HepG2 (cell line): ENCODE results near the gene SLIT3. TPM values are rescaled to one million over a fixed set of nuclear protein-coding genes. Genes with fewer than 3 reads are reported as not detected.

Experiments used
- ATAC-seq: fragments of 200-7000 bp; cut with Tn5 transposase; 3 replicates; pipeline ENCODE4 v1.9.1; 2020; ENCODE audit warnings: mild to moderate bottlenecking, moderate library complexity
- BruUV-seq: library from RNA; stranded (reverse); fragments of 400-500 nt; replicated peaks from 2 replicates; lab custom pipeline; 2021; lab: Mats Ljungman, UMichigan
- CTCF ChIA-PET: fragments of 300-600 bp; formaldehyde crosslinking; extraction: SDS; loops from one replicate; lab custom pipeline; 2021; ENCODE audit warnings: low total read pairs, inconsistent platforms, low intra/inter-chr PET ratio; lab: Yijun Ruan, JAX
- POLR2A ChIA-PET: fragments of 350-600 bp; sonication (Branson Sonifier 250); formaldehyde crosslinking; loops from one replicate; lab custom pipeline; 2020; ENCODE audit warnings: antibody characterized with exemption, inconsistent platforms; lab: Yijun Ruan, JAX
- DNase-seq: peaks from one replicate; pipeline ENCODE4 v3.0.0-alpha.2; 2015; ENCODE audit warnings: low spot score
- FAIRE-seq: peaks from 3 replicates; lab custom pipeline; 2011; peaks lifted over from hg19 to GRCh38; lab: Jason Lieb, UNC
- H2AFZ ChIP-seq: one replicate; pipeline ENCODE4 v1.6.1; 2011; ENCODE audit warnings: low read length, inconsistent platforms
- H3K27ac ChIP-seq: fragments of 300-600 bp; 3 replicates; pipeline ENCODE4 v1.8.0; 2011; ENCODE audit warnings: mixed run types, mild to moderate bottlenecking, mixed read lengths, low read length, inconsistent platforms; ENCODE audit not compliant: insufficient read depth; ENCODE audit errors: extremely low read length
- H3K27me3 ChIP-seq, 2 experiments: fragments of 200-600 bp in 1 of 2; 2 replicates in 1 of 2; 3 replicates in 1 of 2; pipeline versions ENCODE4 v1.6.0 to v1.8.0; 2011; ENCODE audit warnings: low read length in 2 of 2, mild to moderate bottlenecking in 2 of 2, moderate library complexity in 2 of 2, inconsistent platforms in 1 of 2; ENCODE audit not compliant: insufficient read depth in 2 of 2, control insufficient read depth in 1 of 2
- H3K36me3 ChIP-seq, 2 experiments: fragments of 200-600 bp in 1 of 2; replicated peaks in 1 of 2; 2 replicates in 1 of 2; 3 replicates in 1 of 2; pipeline versions ENCODE4 v1.5.1 to v1.8.0; 2011; ENCODE audit warnings: low read length in 2 of 2, inconsistent platforms in 1 of 2; ENCODE audit not compliant: insufficient read depth in 2 of 2, control insufficient read depth in 1 of 2
- H3K4me1 ChIP-seq: 2 replicates; pipeline ENCODE4 v1.5.1; 2012; ENCODE audit warnings: low read length, inconsistent platforms; ENCODE audit not compliant: insufficient read depth
- H3K4me2 ChIP-seq: 2 replicates; pipeline ENCODE4 v1.6.0; 2011; ENCODE audit warnings: low read depth, low read length, inconsistent platforms
- H3K4me3 ChIP-seq, 3 experiments: fragments of 200-600 bp in 1 of 3; sonication (generic), shearing (Covaris generic) in 1 of 3; replicated peaks in 1 of 3; 2 replicates each; pipeline ENCODE4 v1.5.1; 2011 to 2016; ENCODE audit warnings: low read length in 3 of 3, inconsistent platforms in 2 of 3, low read depth in 2 of 3, mild to moderate bottlenecking in 2 of 3, control low read depth in 1 of 3, mixed read lengths in 1 of 3; ENCODE audit not compliant: insufficient read depth in 1 of 3
- H3K79me2 ChIP-seq: one replicate; pipeline ENCODE4 v1.6.1; 2011; ENCODE audit warnings: low read length, inconsistent platforms; ENCODE audit not compliant: insufficient read depth
- H3K9ac ChIP-seq: 2 replicates; pipeline ENCODE4 v1.6.0; 2011; ENCODE audit warnings: mild to moderate bottlenecking, low read depth, low read length, inconsistent platforms; ENCODE audit not compliant: insufficient read depth
- H3K9me3 ChIP-seq: 2 replicates; pipeline ENCODE4 v1.5.1; 2012; ENCODE audit warnings: mild to moderate bottlenecking, low read length
- H4K20me1 ChIP-seq: 2 replicates; pipeline ENCODE4 v1.6.0; 2011; ENCODE audit warnings: inconsistent platforms, mild to moderate bottlenecking, low read length, moderate library complexity; ENCODE audit not compliant: insufficient read depth
- CREB1 ChIP-seq, 2 experiments: fragments of 450-650 bp in 1 of 2; IDR thresholded peaks; 2 replicates each; pipeline ENCODE4 v1.6.1; 2016 to 2017; ENCODE audit warnings: control low read depth in 1 of 2, mild to moderate bottlenecking in 1 of 2, missing compliant biosample characterization in 1 of 2, missing genetic modification characterization in 1 of 2
- DR1 ChIP-seq: sonication (generic); formaldehyde crosslinking; IDR thresholded peaks from 2 replicates; pipeline ENCODE4 v1.8.0; 2021; ENCODE audit warnings: mild to moderate bottlenecking, missing genetic modification reagents, inconsistent platforms
- HNF1A ChIP-seq, 2 experiments: sonication (generic) in 1 of 2; formaldehyde crosslinking in 1 of 2; IDR thresholded peaks; 2 replicates each; pipeline versions ENCODE4 v1.4.0 to v1.6.1; 2016 to 2020; ENCODE audit warnings: borderline replicate concordance in 1 of 2, low read depth in 1 of 2, mild to moderate bottlenecking in 1 of 2, missing genetic modification reagents in 1 of 2
- SALL1 ChIP-seq: sonication (generic); formaldehyde crosslinking; IDR thresholded peaks from 2 replicates; pipeline ENCODE4 v1.8.0; 2022; ENCODE audit warnings: mild to moderate bottlenecking, missing genetic modification reagents
- SRSF4 ChIP-seq: fragments of 200-400 bp; formaldehyde crosslinking; IDR thresholded peaks from one replicate; pipeline ENCODE4 v1.6.1; 2018; ENCODE audit warnings: mild to moderate bottlenecking, low read depth, low read length, moderate library complexity; ENCODE audit not compliant: poor library complexity, severe bottlenecking
- ZBTB21 ChIP-seq: sonication (generic); formaldehyde crosslinking; IDR thresholded peaks from 2 replicates; pipeline ENCODE4 v1.4.0; 2020; ENCODE audit warnings: missing genetic modification reagents
- ZNF567 ChIP-seq: sonication (generic); formaldehyde crosslinking; IDR thresholded peaks from 2 replicates; pipeline ENCODE4 v1.8.1; 2023; ENCODE audit warnings: mild to moderate bottlenecking, missing genetic modification reagents, borderline replicate concordance
- ZNF570 ChIP-seq: sonication (generic); formaldehyde crosslinking; IDR thresholded peaks from 2 replicates; pipeline ENCODE4 v1.4.0; 2020; ENCODE audit warnings: mild to moderate bottlenecking, missing genetic modification reagents, borderline replicate concordance
- ZNF790 ChIP-seq: sonication (generic); formaldehyde crosslinking; IDR thresholded peaks from 2 replicates; pipeline ENCODE4 v1.8.0; 2022; ENCODE audit warnings: missing genetic modification reagents, mild to moderate bottlenecking, borderline replicate concordance
- ZNF891 ChIP-seq: sonication (generic); formaldehyde crosslinking; IDR thresholded peaks from 2 replicates; pipeline ENCODE4 v1.5.0; 2020; ENCODE audit warnings: mild to moderate bottlenecking, missing genetic modification reagents
- WGBS: methylation state at CpG from one replicate; pipeline ENCODE4 v1.1.6; 2017; ENCODE audit warnings: low lambda C conversion rate; 5-methylcytosine and 5-hydroxymethylcytosine counted together
- in situ Hi-C: cut with HindIII; loops from 2 replicates; pipeline ENCODE4 v1.10.0; 2017; ENCODE audit warnings: low pct_unique_long_range_greater_than_20kb; ENCODE audit not compliant: extremely low pct_ligation_motif_present
- intact Hi-C: fragments of 100-400 bp; cut with micrococcal nuclease; formaldehyde crosslinking; loops from one replicate; pipeline ENCODE4 v1.10.0; 2022; ENCODE audit not compliant: unreplicated experiment
- polyA plus RNA-seq, 8 experiments: library from polyadenylated mRNA; depleted of rRNA in 3 of 8; stranded (reverse) in 7 of 8; unstranded in 1 of 8; fragments of >200 nt; fragmentation: Illumina TruSeq in 4 of 8; extraction: Trizol in 4 of 8; gene quantifications; 2 replicates each; pipeline versions ENCODE4 v1.2.1 to v1.2.3, GENCODE V29; 2011 to 2016; ENCODE audit warnings: low read depth in 4 of 8, missing spikeins in 1 of 8, mixed read lengths in 1 of 8; ENCODE audit not compliant: insufficient read depth in 1 of 8
- total RNA-seq, 5 experiments: library from RNA; depleted of rRNA; stranded (reverse); fragments of >200 nt; fragmentation: Illumina TruSeq; extraction: Trizol; gene quantifications; 2 replicates each; pipeline ENCODE4 v1.2.3, GENCODE V29; 2016; ENCODE audit warnings: low read depth in 1 of 5

SLIT3 gene
- total and polyA plus RNA-seq, 2 of the 13 experiments (the other 11 are each of a cell fraction or from before 2014, with no cell fraction given), result not detected

- no peak for TF ChIP-seq ZNF570
- TF ChIP-seq DR1 (CRISPR knock-in tag), result no peak
- no peak for TF ChIP-seq ZNF790 (CRISPR knock-in tag)
- TF ChIP-seq ZNF891 (CRISPR knock-in tag), result no peak
Measured at GRCh38 chr5:169013846-169014245, 287.1 kb downstream of the SLIT3 start (continued).

DNA sequence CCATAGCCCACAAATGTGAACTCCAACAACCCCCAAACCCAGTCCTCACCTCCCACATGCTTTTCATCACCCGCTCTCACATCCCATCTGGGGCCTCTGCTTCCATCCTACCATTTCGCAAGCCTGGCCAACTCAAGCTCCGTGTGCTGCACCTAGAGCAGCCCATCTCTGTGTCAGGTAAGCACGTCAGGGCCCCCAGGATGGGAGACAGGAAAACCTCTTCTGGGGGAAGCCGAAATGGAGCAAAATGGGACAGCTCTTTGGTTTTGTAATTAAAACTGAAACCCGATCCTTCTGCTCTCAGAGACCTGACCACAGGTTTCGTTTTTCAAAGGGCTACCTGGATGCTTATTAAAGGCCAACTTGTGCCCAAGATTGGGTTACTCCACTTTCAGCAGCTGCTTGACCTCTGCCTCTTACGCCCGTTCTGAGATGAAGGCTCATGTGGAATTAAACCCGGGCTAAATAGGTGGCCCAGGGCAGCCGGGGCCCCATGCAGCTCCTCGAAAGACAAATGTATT, 287.7 kb downstream of the SLIT3 start:
- TF ChIP-seq SALL1 (CRISPR knock-in tag), result no peak
- TF ChIP-seq ZNF567, result no peak
- no peak for TF ChIP-seq HNF1A (IDR thresholded peaks at IDR 0.05; ENCODE audit: low read depth)
- no peak for TF ChIP-seq HNF1A (CRISPR knock-in tag; IDR thresholded peaks at IDR 0.05; ENCODE audit: borderline replicate concordance)
- 0 out of 2 replicates have a peak, but pooled peaks have one; percentile 20 for TF ChIP-seq CREB1 (IDR thresholded peaks at IDR 0.05)
- TF ChIP-seq CREB1 (CRISPR knock-in tag; IDR thresholded peaks at IDR 0.05), result no peak
- TF ChIP-seq SRSF4, result no peak
- no peak for TF ChIP-seq ZBTB21
- Histone ChIP-seq H3K79me2 (no peaks in the 10 kb centered on the region), H3K9me3 (no peaks in the 10 kb centered on the region), H3K9ac (no peak overlapping the region), H3K27ac (no peak overlapping the region), H3K4me3 (no peak overlapping the region), H2AFZ (no peak overlapping the region), H3K4me1 (no peaks in the 10 kb centered on the region), H4K20me1 (no peaks in the 10 kb centered on the region), H3K4me2 (no peak overlapping the region), H3K36me3 (no peaks in the 10 kb centered on the region), H3K27me3 (peaks cover under 1 to 38% of the 10 kb centered on the region in 2 experiments; a peak in 3 of 5 replicates)
- WGBS, result 5% methylated on average over 12 of the region's 12 CpGs
- ChIA-PET CTCF (no interaction called here), POLR2A (no interaction called here)
- in situ Hi-C loops, result no loop called here
- intact Hi-C loops, result no loop called here
- ATAC-seq (no peak), DNase-seq (no peak), FAIRE-seq (no peak)
- BruUV-seq, result no TSS peak
